Activated CD4-positive, CD25-positive, alpha-beta regulatory T cell (primary cell): ENCODE results near the gene CD248.
"Not testable (repeated sequence)": the region's sequence is repeated elsewhere in the genome, so short reads cannot be mapped to it uniquely, and the experiment has no call there.

ENCODE experiments used
- DNase-seq, 4 experiments: peaks; one replicate each; lab custom pipeline; 2025; lab: John Stamatoyannopoulos, UW

The CD248 gene

GRCh38 chr11:66289548-66290329 lies 27.1 kb downstream of the CD248 start:
- DNase-seq = peak; percentile 60 to 73 (median 66)

- peak; percentile 92 to 98 (median 96) for DNase-seq
Observed at GRCh38 chr11:66288671-66289547, 27.9 kb downstream of the CD248 start, which contains the start of gene YIF1A. TSS of gene YIF1A (minus strand) at chr11:66289143. CDS start at chr11:66288985, 158 bp downstream.

GRCh38 chr11:66287889-66288670 lies 28.8 kb downstream of the CD248 start:
- no peak for DNase-seq

GRCh38 chr11:66287211-66287888 lies 29.5 kb downstream of the CD248 start:
- no peak for DNase-seq

- no peak for DNase-seq
Observed at GRCh38 chr11:66286699-66287098, 30.1 kb downstream of the CD248 start.

- no peak for DNase-seq
Observed at GRCh38 chr11:66285250-66285947, 31.4 kb downstream of the CD248 start.

GRCh38 chr11:66284526-66285078 lies 32.2 kb downstream of the CD248 start:
- DNase-seq = no peak

GRCh38 chr11:66283461-66284105 lies 33.3 kb downstream of the CD248 start:
- DNase-seq = no peak

- peak; percentile 95 to 100 (median 98) for DNase-seq
Observed at GRCh38 chr11:66282468-66283455, 34.1 kb downstream of the CD248 start.

GRCh38 chr11:66281776-66282467 lies 34.9 kb downstream of the CD248 start:
- no peak for DNase-seq

GRCh38 chr11:66281001-66281400 lies 35.8 kb downstream of the CD248 start:
- DNase-seq = no peak

- no peak for DNase-seq
Observed at GRCh38 chr11:66280428-66280827, 36.4 kb downstream of the CD248 start.

- DNase-seq = no peak
Observed at GRCh38 chr11:66279092-66279734, 37.6 kb downstream of the CD248 start.

- DNase-seq = no peak
Observed at GRCh38 chr11:66278363-66279091, 38.3 kb downstream of the CD248 start.

- peak in 1 of 4 experiments; percentile 38 for DNase-seq
Observed at GRCh38 chr11:66277471-66278362, 39.1 kb downstream of the CD248 start, which contains the start of gene CNIH2. TSS of gene CNIH2 (plus strand) at chr11:66278175. CDS start at chr11:66278457, 282 bp downstream.

- DNase-seq = not testable (repeated sequence)
Observed at GRCh38 chr11:66277064-66277463, 39.8 kb downstream of the CD248 start.
